HL-60 (cell line): Measurements from ENCODE around the gene DDI2.

Source experiments
- DNase-seq, 2 experiments: peaks; one replicate each; pipeline ENCODE4 v3.0.0-alpha.2; 2010 to 2020; ENCODE audit warnings: low read depth in 1 of 2, low spot score in 1 of 2
- H3K27ac ChIP-seq: fragments of 250-450 bp; sonication (Bioruptor Pico); replicated peaks from 2 replicates; pipeline ENCODE4 v1.5.1; 2020; ENCODE audit warnings: mild to moderate bottlenecking, moderate library complexity
- H3K27me3 ChIP-seq: fragments of 250-450 bp; sonication (Bioruptor Pico); 2 replicates; pipeline ENCODE4 v1.5.1; 2021; ENCODE audit warnings: mild to moderate bottlenecking, moderate library complexity; ENCODE audit not compliant: insufficient read depth, poor library complexity, severe bottlenecking
- H3K4me3 ChIP-seq: replicated peaks from 2 replicates; pipeline ENCODE4 v1.5.1; 2011; ENCODE audit warnings: mild to moderate bottlenecking, control low read depth, low read length; ENCODE audit not compliant: insufficient read depth
- CTCF ChIP-seq: IDR thresholded peaks from one replicate; pipeline ENCODE4 v1.5.1; 2011; ENCODE audit warnings: low read length, control low read depth, inconsistent platforms; ENCODE audit not compliant: insufficient read depth
- GABPA ChIP-seq: IDR thresholded peaks from 2 replicates; pipeline ENCODE4 v1.6.1; 2012; ENCODE audit warnings: low read depth
- POLR2AphosphoS5 ChIP-seq: IDR thresholded peaks from 2 replicates; pipeline ENCODE4 v1.6.1; 2012; ENCODE audit warnings: low read depth
- REST ChIP-seq: IDR thresholded peaks from 2 replicates; pipeline ENCODE4 v1.6.1; 2012; ENCODE audit warnings: low read depth; ENCODE audit not compliant: insufficient replicate concordance
- SPI1 ChIP-seq: IDR thresholded peaks from 2 replicates; pipeline ENCODE4 v1.6.1; 2012; ENCODE audit warnings: low read depth, mild to moderate bottlenecking, borderline replicate concordance

The DDI2 gene

GRCh38 chr1:15633756-15634420 is 16.6 kb downstream of the DDI2 start:
- Histone ChIP-seq H3K27me3 (no peaks in the 10 kb centered on the region), H3K27ac (no peak overlapping the region), H3K4me3 (no peak overlapping the region)
- TF ChIP-seq GABPA (no peak), REST (no peak), POLR2AphosphoS5 (no peak), CTCF (no peak), SPI1 (no peak)
- no peak for DNase-seq

GRCh38 chr1:15636436-15636835 is 19.2 kb downstream of the DDI2 start:
- Histone ChIP-seq H3K27me3 (no peaks in the 10 kb centered on the region), H3K4me3 (no peak overlapping the region), H3K27ac (no peak overlapping the region)
- no peak for TF ChIP-seq POLR2AphosphoS5
- DNase-seq = no peak

- Histone ChIP-seq H3K27ac (no peak overlapping the region), H3K27me3 (no peaks in the 10 kb centered on the region), H3K4me3 (no peak overlapping the region)
- DNase-seq = no peak
- TF ChIP-seq CTCF (no peak), REST (no peak), GABPA (no peak), SPI1 (no peak), POLR2AphosphoS5 (no peak)
Observed at GRCh38 chr1:15637826-15638225, 20.6 kb downstream of the DDI2 start.

- no peak for DNase-seq
- Histone ChIP-seq H3K27me3 (no peaks in the 10 kb centered on the region), H3K4me3 (no peak overlapping the region), H3K27ac (no peak overlapping the region)
- TF ChIP-seq REST (no peak), GABPA (no peak), POLR2AphosphoS5 (no peak), SPI1 (no peak), CTCF (no peak)
Observed at GRCh38 chr1:15639262-15639661, 22.0 kb downstream of the DDI2 start.
